ENCODE results near the gene PRAMEF20. TPM values are rescaled to one million over a fixed set of nuclear protein-coding genes. Genes with fewer than 3 reads are reported as not detected.
"Not testable (repeated sequence)": the region's sequence is repeated elsewhere in the genome, so short reads cannot be mapped to it uniquely, and the experiment has no call there.

Gene PRAMEF20
- total RNA-seq, 1 experiment from 2014 or later: not detected

- H3K9me3 Mint-ChIP-seq (ENCODE audit: unreplicated experiment); BruUV-seq (replicated peaks); intact Hi-C loops (cut with micrococcal nuclease); H3K4me1 Mint-ChIP-seq (ENCODE audit: insufficient read depth, unreplicated experiment); H3K36me3 Mint-ChIP-seq (ENCODE audit: insufficient read depth, unreplicated experiment); H3K4me3 Mint-ChIP-seq (ENCODE audit: unreplicated experiment); H3K27ac Mint-ChIP-seq (ENCODE audit: low read depth, unreplicated experiment); DNase-seq (ENCODE audit: unreplicated experiment); CTCF ChIA-PET: not testable (repeated sequence)
- POLR2A ChIA-PET: interaction anchor here (0.6 kb wide), 1 partner anchor 20 kb away, joined by 3 read pairs; no protein-coding TSS in a partner anchor
- H3K27me3 Mint-ChIP-seq (ENCODE audit: insufficient read depth, unreplicated experiment): peaks cover 26% of the 10 kb centered on the region
These were observed 15.5 kb upstream of the PRAMEF20 start for GRCh38 chr1:13394761-13395160.

- H3K27me3 Mint-ChIP-seq (ENCODE audit: insufficient read depth, unreplicated experiment): peaks cover 20% of the 10 kb centered on the region
- intact Hi-C loops (cut with micrococcal nuclease); H3K36me3 Mint-ChIP-seq (ENCODE audit: insufficient read depth, unreplicated experiment); DNase-seq (ENCODE audit: unreplicated experiment); H3K9me3 Mint-ChIP-seq (ENCODE audit: unreplicated experiment); BruUV-seq (replicated peaks); H3K4me3 Mint-ChIP-seq (ENCODE audit: unreplicated experiment); H3K4me1 Mint-ChIP-seq (ENCODE audit: insufficient read depth, unreplicated experiment); H3K27ac Mint-ChIP-seq (ENCODE audit: low read depth, unreplicated experiment): not testable (repeated sequence)
- CTCF ChIA-PET: interaction anchor here (0.7 kb wide), 1 partner anchor 425 kb away, joined by 4 read pairs; no protein-coding TSS in a partner anchor
- POLR2A ChIA-PET: interaction anchor here (0.6 kb wide), 1 partner anchor 20 kb away, joined by 3 read pairs; no protein-coding TSS in a partner anchor
These were observed 14.9 kb upstream of the PRAMEF20 start for GRCh38 chr1:13395311-13395710.

- intact Hi-C loops (cut with micrococcal nuclease): no loop called here
- Mint-ChIP-seq H3K9me3 (ENCODE audit: unreplicated experiment) (no peaks in the 10 kb centered on the region), H3K27me3 (ENCODE audit: insufficient read depth, unreplicated experiment) (no peaks in the 10 kb centered on the region), H3K36me3 (ENCODE audit: insufficient read depth, unreplicated experiment) (no peaks in the 10 kb centered on the region), H3K4me1 (ENCODE audit: insufficient read depth, unreplicated experiment) (no peaks in the 10 kb centered on the region), H3K27ac (ENCODE audit: low read depth, unreplicated experiment) (no peak overlapping the region), H3K4me3 (ENCODE audit: unreplicated experiment) (no peak overlapping the region)
- DNase-seq (ENCODE audit: unreplicated experiment): no peak
- BruUV-seq (replicated peaks): no TSS peak
- ChIA-PET POLR2A (no interaction called here), CTCF (no interaction called here)
- no peak for TF ChIP-seq CTCF (IDR thresholded peaks at IDR 0.05; ENCODE audit: unreplicated experiment)
These were observed 2.4 kb upstream of the PRAMEF20 start for GRCh38 chr1:13407811-13408210.

- no peak overlapping the region for H3K4me3 Mint-ChIP-seq (ENCODE audit: unreplicated experiment)
- intact Hi-C loops (cut with micrococcal nuclease): no loop called here
- ChIA-PET CTCF (no interaction called here), POLR2A (no interaction called here)
- no peak for DNase-seq (ENCODE audit: unreplicated experiment)
- H3K27ac Mint-ChIP-seq (ENCODE audit: low read depth, unreplicated experiment): no peak overlapping the region
- no peaks in the 10 kb centered on the region for H3K27me3 Mint-ChIP-seq (ENCODE audit: insufficient read depth, unreplicated experiment)
- no peak for TF ChIP-seq CTCF (IDR thresholded peaks at IDR 0.05; ENCODE audit: unreplicated experiment)
- H3K9me3 Mint-ChIP-seq (ENCODE audit: unreplicated experiment): no peaks in the 10 kb centered on the region
- no peaks in the 10 kb centered on the region for H3K36me3 Mint-ChIP-seq (ENCODE audit: insufficient read depth, unreplicated experiment)
- no TSS peak for BruUV-seq (replicated peaks)
- H3K4me1 Mint-ChIP-seq (ENCODE audit: insufficient read depth, unreplicated experiment): no peaks in the 10 kb centered on the region
These were observed 20.2 kb downstream of the PRAMEF20 start for GRCh38 chr1:13430495-13430894.

DNA sequence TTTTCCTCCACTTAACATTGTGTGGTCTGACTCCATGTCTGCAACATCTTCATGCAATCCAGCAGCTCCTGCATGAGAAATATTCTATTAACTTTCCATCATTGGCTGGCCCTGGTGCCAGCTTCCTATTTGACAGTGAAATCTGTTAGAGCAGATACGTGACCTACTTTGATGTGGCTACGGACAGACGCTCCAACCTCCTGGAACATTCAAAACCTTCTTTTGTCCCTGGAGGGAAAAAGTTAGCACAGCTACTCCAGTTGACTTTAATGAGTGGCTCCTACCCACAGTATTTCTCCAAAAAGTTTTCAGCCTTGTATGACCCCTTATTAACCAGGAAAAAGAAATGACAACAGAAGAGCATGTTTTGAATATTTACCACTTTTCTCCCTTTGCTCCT, 22.0 kb downstream of the PRAMEF20 start:
- intact Hi-C loops (cut with micrococcal nuclease): no loop called here
- TF ChIP-seq CTCF (IDR thresholded peaks at IDR 0.05; ENCODE audit: unreplicated experiment): no peak
- BruUV-seq (replicated peaks): no TSS peak
- Mint-ChIP-seq H3K36me3 (ENCODE audit: insufficient read depth, unreplicated experiment) (no peaks in the 10 kb centered on the region), H3K9me3 (ENCODE audit: unreplicated experiment) (no peaks in the 10 kb centered on the region), H3K27ac (ENCODE audit: low read depth, unreplicated experiment) (no peak overlapping the region), H3K4me1 (ENCODE audit: insufficient read depth, unreplicated experiment) (no peaks in the 10 kb centered on the region), H3K27me3 (ENCODE audit: insufficient read depth, unreplicated experiment) (no peaks in the 10 kb centered on the region), H3K4me3 (ENCODE audit: unreplicated experiment) (no peak overlapping the region)
- ChIA-PET CTCF (no interaction called here), POLR2A (no interaction called here)
- no peak for DNase-seq (ENCODE audit: unreplicated experiment)

DNA sequence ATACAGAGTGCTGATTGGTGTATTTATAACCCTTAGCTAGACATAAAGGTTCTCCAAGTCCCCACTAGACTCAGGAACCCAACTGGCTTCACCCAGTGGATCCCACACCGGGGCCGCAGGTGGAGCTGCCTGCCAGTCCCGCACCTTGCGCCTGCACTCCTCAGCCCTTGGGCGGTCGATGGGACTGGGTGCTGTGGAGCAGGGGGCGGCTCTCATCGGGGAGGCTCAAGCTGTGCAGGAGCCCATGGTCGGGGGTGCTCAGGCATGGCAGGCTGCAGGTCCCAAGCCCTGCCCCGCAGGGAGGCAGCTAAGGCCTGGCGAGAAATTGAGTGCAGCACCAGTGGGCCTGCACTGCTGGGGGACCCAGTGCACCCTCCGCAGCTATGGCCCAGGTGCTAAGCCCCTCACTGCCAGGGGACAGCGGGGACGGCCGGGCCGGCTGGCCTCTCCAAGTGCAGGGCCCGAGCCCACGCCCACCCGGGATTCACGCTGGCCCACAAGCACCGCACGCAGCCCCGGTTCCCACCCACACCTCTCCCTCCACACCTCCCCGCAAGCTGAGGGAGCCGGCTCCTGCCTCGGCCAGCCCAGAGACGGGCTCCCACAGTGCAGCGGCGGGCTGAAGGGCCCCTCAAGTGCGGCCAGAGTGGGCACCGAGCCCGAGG, 23.6 kb downstream of the PRAMEF20 start:
- H3K9me3 Mint-ChIP-seq (ENCODE audit: unreplicated experiment); DNase-seq (ENCODE audit: unreplicated experiment); H3K27me3 Mint-ChIP-seq (ENCODE audit: insufficient read depth, unreplicated experiment); H3K27ac Mint-ChIP-seq (ENCODE audit: low read depth, unreplicated experiment); H3K4me1 Mint-ChIP-seq (ENCODE audit: insufficient read depth, unreplicated experiment); H3K36me3 Mint-ChIP-seq (ENCODE audit: insufficient read depth, unreplicated experiment); intact Hi-C loops (cut with micrococcal nuclease); H3K4me3 Mint-ChIP-seq (ENCODE audit: unreplicated experiment); POLR2A ChIA-PET; BruUV-seq (replicated peaks): not testable (repeated sequence)
- CTCF ChIA-PET: interaction anchor here (0.7 kb wide), 1 partner anchor 12 kb away, joined by 5 read pairs; no protein-coding TSS in a partner anchor
